Smooth muscle cell (in vitro differentiated cells): ENCODE data around the gene WFDC2. TPM values are rescaled to one million over a fixed set of nuclear protein-coding genes. Genes with fewer than 3 reads are reported as not detected.

Experiments
- DNase-seq: peaks from one replicate; lab custom pipeline; 2025; ENCODE audit not compliant: unreplicated experiment; lab: John Stamatoyannopoulos, UW
- H2AFZ ChIP-seq: fragments of 200-600 bp; sonication (generic); 2 replicates; pipeline ENCODE4 v1.6.0; 2016; ENCODE audit warnings: antibody characterized with exemption, low read depth, mild to moderate bottlenecking
- H3F3A ChIP-seq: fragments of 200-600 bp; sonication (generic); 2 replicates; pipeline ENCODE4 v1.6.0; 2017; ENCODE audit warnings: antibody characterized with exemption, low read depth
- H3K27ac ChIP-seq: fragments of 200-600 bp; sonication (generic); 2 replicates; pipeline ENCODE4 v1.5.1; 2016; ENCODE audit warnings: low read depth, mild to moderate bottlenecking
- H3K27me3 ChIP-seq: fragments of 200-600 bp; sonication (generic); 2 replicates; pipeline ENCODE4 v1.6.1; 2016; ENCODE audit warnings: low read depth, mild to moderate bottlenecking
- H3K36me3 ChIP-seq: fragments of 200-600 bp; sonication (generic); 2 replicates; pipeline ENCODE4 v1.5.1; 2016; ENCODE audit warnings: low read depth
- H3K4me1 ChIP-seq: fragments of 200-600 bp; sonication (generic); 2 replicates; pipeline ENCODE4 v1.5.1; 2016; ENCODE audit warnings: low read depth
- H3K4me2 ChIP-seq: fragments of 200-600 bp; sonication (generic); 2 replicates; pipeline ENCODE4 v1.6.0; 2016; ENCODE audit warnings: mild to moderate bottlenecking
- H3K4me3 ChIP-seq: fragments of 200-600 bp; sonication (generic); 2 replicates; pipeline ENCODE4 v1.5.1; 2016; ENCODE audit warnings: mild to moderate bottlenecking
- H3K79me2 ChIP-seq: fragments of 200-600 bp; sonication (generic); 2 replicates; pipeline ENCODE4 v1.6.0; 2016; ENCODE audit warnings: low read depth, mild to moderate bottlenecking
- H3K9ac ChIP-seq: fragments of 200-600 bp; sonication (generic); 2 replicates; pipeline ENCODE4 v1.6.0; 2016; ENCODE audit warnings: low read depth
- H3K9me3 ChIP-seq: fragments of 200-600 bp; sonication (generic); replicated peaks from 2 replicates; pipeline ENCODE4 v1.5.1; 2016; ENCODE audit warnings: low read depth
- H4K20me1 ChIP-seq: fragments of 200-600 bp; sonication (generic); 2 replicates; pipeline ENCODE4 v1.6.0; 2016; ENCODE audit warnings: low read depth
- WGBS: methylation state at CpG from one replicate; pipeline ENCODE4 v1.1.7; 2016; ENCODE audit warnings: low lambda C conversion rate; 5-methylcytosine and 5-hydroxymethylcytosine counted together
- polyA plus RNA-seq: library from polyadenylated mRNA; unstranded; fragments of >200 nt; fragmentation: Nextera tagmentation; extraction: Ambion mirVana; gene quantifications from 2 replicates; pipeline ENCODE4 v1.2.1, GENCODE V29; 2016
- total RNA-seq: library from RNA; depleted of rRNA; stranded (reverse); fragments of >200 nt; gene quantifications from 2 replicates; pipeline ENCODE4 v1.2.3, GENCODE V29; 2014
- TF ChIP-seq, protein P1 (sequence below): fragments of 200-600 bp; sonication (generic); IDR thresholded peaks from 2 replicates; pipeline ENCODE4 v1.5.1; 2017; ENCODE audit warnings: borderline replicate concordance, mild to moderate bottlenecking, antibody characterized with exemption; ENCODE audit not compliant: insufficient read depth, poor library complexity, severe bottlenecking

WFDC2 gene
- total and polyA plus RNA-seq, 2 experiments from 2014 or later = 3.0 to 9.5 TPM

DNA sequence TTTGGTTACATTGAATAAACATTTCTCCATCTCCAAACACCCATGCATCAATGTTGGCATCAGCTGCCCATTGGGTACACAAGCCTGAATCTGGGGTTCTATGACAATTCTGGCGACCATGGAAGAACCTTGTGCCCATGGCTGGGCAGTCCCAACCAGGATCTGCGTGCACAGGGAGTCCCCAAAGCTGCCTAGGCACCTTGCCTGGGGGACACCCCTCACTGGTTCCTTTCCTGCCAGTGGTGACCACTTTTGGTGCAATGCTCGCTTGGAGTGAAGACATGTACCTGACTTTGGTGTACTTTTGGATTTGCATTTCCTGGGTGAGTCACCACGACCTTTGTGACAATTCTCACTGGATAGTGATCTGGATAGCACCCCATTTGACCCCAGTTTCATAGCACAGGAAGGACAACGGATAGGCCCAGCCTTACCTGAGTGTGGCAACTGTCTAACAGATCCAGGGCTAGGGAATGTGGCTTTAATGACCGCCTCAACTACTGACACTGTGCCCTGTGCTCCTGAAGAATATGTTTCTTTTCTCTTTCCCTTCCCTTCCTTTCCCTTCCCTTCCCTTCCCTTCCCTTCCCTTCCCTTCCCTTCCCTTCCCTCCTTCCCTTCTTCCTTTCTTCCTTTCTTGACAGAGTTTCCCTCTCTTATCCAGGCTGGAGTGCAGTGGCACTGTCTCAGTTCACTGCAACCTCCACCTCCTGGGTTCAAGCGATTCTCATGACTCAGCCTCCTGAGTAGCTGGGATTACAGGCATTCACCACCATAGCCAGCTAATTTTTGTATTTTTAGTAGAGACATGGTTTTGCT lies 38.7 kb downstream of the WFDC2 start:
- H3K27me3 ChIP-seq = peaks cover 3% of the 10 kb centered on the region
- no peaks in the 10 kb centered on the region for H3K79me2 ChIP-seq
- no peaks in the 10 kb centered on the region for H3K9me3 ChIP-seq
- no peak overlapping the region for H3K4me2 ChIP-seq
- no peaks in the 10 kb centered on the region for H3K4me1 ChIP-seq
- no peaks in the 10 kb centered on the region for H3F3A ChIP-seq
- no peak overlapping the region for H3K4me3 ChIP-seq
- TF ChIP-seq, protein P1, sequence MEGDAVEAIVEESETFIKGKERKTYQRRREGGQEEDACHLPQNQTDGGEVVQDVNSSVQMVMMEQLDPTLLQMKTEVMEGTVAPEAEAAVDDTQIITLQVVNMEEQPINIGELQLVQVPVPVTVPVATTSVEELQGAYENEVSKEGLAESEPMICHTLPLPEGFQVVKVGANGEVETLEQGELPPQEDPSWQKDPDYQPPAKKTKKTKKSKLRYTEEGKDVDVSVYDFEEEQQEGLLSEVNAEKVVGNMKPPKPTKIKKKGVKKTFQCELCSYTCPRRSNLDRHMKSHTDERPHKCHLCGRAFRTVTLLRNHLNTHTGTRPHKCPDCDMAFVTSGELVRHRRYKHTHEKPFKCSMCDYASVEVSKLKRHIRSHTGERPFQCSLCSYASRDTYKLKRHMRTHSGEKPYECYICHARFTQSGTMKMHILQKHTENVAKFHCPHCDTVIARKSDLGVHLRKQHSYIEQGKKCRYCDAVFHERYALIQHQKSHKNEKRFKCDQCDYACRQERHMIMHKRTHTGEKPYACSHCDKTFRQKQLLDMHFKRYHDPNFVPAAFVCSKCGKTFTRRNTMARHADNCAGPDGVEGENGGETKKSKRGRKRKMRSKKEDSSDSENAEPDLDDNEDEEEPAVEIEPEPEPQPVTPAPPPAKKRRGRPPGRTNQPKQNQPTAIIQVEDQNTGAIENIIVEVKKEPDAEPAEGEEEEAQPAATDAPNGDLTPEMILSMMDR = no peak
- 90% methylated on average over 7 of the region's 7 CpGs for WGBS
- no peak overlapping the region for H3K27ac ChIP-seq
- H4K20me1 ChIP-seq = no peaks in the 10 kb centered on the region
- no peak overlapping the region for H3K9ac ChIP-seq
- DNase-seq = no peak
- no peak overlapping the region for H2AFZ ChIP-seq
- no peaks in the 10 kb centered on the region for H3K36me3 ChIP-seq

DNA sequence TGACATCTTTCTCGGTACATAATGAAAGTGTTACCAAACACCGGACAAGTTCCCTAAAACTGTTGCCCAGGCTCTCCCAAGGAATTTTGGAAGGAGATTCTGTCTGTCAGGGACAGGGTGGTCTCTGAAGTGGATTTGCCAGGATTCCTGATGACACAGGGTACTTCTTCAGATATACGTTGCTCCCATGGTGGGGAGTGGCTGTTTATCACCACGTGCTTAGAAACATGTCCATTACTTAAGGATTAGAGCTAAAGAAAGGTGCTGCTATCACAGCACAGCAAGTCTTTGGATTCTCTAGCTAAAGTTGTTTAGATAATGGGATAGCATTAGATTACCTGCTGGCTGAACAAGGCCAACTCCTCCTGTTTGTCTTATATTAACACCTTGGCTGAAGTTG lies 39.5 kb downstream of the WFDC2 start:
- Histone ChIP-seq H3K4me2 (no peak overlapping the region), H3K4me3 (no peak overlapping the region), H2AFZ (no peak overlapping the region), H3F3A (no peaks in the 10 kb centered on the region), H3K36me3 (no peaks in the 10 kb centered on the region), H3K27ac (no peak overlapping the region), H3K9me3 (no peaks in the 10 kb centered on the region), H3K79me2 (no peaks in the 10 kb centered on the region), H4K20me1 (no peaks in the 10 kb centered on the region), H3K27me3 (peaks cover 11% of the 10 kb centered on the region), H3K9ac (no peak overlapping the region), H3K4me1 (no peaks in the 10 kb centered on the region)
- no peak for DNase-seq
- TF ChIP-seq, protein P1 = no peak
- WGBS = 91% methylated on average over 4 of the region's 4 CpGs

DNA sequence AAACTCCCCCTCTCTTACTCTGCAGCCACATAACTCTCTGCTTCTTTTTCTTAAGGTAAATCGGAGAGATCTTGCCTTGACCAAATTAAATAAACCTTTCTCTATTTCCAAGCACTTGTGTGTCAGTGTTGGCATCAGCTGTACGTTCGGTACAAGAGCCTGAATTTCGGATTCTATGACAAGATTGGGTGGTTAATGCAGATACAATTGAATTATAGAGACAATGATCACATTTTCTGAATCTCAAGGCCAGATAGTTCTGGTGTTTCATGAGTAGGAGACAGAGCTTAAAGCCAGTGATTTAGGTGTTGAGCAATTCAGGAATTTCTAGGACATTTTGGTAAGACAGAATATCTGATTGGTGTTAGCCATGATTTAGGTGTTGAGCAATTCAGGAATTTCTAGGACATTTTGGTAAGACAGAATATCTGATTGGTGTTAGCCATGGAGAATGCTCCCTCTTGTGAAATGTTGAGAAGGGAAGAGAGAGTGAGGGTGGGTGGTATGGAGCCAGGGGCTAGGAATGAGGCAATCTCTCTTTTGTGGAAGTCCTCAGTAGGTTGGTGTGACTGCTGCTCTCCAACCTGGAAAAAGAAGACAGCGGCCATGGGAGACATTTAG lies 40.8 kb downstream of the WFDC2 start:
- Histone ChIP-seq H3K9ac (no peak overlapping the region), H3K4me2 (no peak overlapping the region), H3F3A (no peaks in the 10 kb centered on the region), H3K4me3 (no peak overlapping the region), H3K4me1 (no peaks in the 10 kb centered on the region), H3K9me3 (no peaks in the 10 kb centered on the region), H3K27me3 (peaks cover 17% of the 10 kb centered on the region), H3K27ac (no peak overlapping the region), H2AFZ (no peak overlapping the region), H3K36me3 (no peaks in the 10 kb centered on the region), H4K20me1 (no peaks in the 10 kb centered on the region), H3K79me2 (no peaks in the 10 kb centered on the region)
- WGBS = 86% methylated on average over 5 of the region's 5 CpGs
- TF ChIP-seq, protein P1 = no peak
- DNase-seq = no peak
